UCSD-AML1 (cell line): ENCODE results near the gene EXOG.
"Not testable (repeated sequence)": the region's sequence is repeated elsewhere in the genome, so short reads cannot be mapped to it uniquely, and the experiment has no call there.

ENCODE experiments used
- DNase-seq: peaks from one replicate; lab custom pipeline; 2025; ENCODE audit not compliant: unreplicated experiment; lab: John Stamatoyannopoulos, UW

The EXOG gene

DNA sequence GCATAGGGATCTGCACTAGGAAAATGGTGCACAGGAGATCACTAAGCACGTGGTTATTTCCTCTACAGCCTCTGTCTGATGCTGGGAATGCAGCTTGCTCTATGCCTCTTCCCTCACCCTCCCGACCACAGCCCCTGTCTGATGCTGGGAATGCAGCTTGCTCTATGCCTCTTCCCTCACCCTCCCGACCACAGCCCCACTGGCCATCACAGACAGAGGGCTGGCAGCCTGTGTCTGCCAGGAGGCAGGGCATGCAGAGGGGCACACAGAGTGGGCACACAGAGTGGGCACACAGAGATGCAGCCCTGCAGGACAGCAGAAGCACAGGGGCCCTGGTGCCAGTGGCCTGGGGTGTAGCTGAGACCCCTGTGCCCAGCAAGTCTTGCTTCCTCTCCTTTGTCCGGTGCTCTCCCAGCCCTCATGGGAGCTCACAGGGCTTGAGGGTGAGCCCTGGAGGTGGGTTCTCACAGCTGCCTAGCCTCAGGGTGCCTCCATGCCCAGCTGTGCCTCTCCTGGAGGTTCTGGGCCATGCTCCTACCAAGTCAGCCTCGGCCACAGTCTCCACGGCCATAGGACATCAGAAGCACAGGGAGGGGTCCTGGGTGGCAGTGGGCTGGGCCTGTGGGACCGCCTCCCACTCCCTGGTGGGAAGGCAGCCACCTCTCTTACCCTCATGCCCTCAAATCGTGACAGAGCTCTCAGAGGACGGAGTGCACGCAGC lies 65.8 kb downstream of the EXOG start:
- no peak for DNase-seq

DNA sequence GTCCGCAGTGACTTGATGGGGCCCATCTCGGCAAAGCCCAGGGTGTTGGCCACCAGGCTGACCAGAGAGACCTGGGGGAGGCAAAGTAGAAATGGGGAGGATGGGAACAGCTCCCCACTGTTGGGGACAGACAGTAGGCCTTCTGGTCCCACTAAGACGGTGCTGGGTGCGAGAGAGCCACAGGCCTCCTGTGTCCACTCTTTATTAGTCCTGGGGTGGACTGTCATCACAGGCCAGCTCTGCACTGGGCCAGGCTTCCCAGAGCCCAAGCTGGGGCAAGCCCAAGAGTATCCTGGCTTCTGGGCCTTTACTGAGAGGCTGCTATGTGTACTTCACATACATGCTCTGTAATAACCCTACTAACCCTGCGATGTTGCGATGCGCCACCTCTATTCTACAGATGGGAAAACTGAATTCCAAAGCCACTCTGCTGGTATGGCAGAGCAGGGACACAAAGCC lies 66.4 kb downstream of the EXOG start:
- DNase-seq: no peak

DNA sequence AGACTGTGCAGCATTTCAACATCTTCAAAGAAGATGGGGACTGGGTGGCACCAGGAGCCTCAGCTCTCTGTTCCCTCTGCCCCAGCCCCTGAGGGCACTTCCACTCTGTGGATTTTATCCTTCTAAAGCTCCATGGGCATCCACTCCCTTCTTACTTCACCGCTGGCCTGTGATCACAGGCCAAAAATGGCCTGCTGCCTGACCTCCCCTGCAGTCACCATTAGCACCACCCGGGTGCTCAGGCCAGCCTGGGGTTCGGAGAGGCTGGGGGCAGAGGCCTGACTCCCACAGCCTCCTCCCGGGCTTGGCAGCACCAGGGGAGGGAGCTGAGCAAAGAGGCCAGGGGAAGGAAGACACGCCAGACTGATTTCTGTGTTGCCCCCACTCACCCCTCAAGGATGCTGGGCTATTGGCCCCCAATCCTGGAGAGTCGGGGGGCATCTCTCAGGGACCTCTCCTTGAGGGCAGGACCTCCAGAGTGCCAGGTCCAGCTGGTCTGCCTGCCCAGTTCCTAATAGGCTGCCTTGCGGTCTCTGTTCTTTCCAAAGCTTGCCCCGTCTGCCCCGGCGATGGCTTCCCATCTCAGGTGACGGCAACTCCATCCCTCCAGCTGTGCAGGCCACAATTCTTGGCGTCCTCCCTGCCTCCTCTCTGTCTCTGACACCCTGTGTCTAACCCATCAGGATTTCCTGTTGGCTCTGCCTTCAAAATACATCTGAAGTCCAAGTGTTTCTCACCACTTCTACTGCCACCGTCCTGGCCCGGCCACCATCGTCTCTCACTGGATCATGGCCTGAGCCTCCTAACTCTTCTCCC lies 67.1 kb downstream of the EXOG start:
- DNase-seq: no peak

DNA sequence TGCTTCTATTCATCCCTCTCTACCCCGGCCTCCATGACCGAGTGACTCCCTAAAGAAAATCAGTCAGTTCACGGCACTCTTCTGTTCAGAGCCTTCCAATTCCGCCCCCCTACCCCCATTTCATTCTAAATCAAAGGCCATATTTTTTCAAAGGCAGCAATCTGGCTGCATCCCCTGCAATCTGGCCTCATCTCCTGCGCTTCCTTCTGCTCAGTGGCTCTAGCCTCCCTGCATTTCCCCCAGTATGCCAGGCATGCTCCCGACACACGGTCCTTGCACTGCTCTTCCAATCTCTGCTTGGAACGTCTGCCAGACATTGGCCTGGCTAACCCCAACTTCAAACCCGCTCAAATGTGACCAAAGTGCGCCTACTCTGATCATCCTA lies 67.7 kb downstream of the EXOG start:
- no peak for DNase-seq

DNA sequence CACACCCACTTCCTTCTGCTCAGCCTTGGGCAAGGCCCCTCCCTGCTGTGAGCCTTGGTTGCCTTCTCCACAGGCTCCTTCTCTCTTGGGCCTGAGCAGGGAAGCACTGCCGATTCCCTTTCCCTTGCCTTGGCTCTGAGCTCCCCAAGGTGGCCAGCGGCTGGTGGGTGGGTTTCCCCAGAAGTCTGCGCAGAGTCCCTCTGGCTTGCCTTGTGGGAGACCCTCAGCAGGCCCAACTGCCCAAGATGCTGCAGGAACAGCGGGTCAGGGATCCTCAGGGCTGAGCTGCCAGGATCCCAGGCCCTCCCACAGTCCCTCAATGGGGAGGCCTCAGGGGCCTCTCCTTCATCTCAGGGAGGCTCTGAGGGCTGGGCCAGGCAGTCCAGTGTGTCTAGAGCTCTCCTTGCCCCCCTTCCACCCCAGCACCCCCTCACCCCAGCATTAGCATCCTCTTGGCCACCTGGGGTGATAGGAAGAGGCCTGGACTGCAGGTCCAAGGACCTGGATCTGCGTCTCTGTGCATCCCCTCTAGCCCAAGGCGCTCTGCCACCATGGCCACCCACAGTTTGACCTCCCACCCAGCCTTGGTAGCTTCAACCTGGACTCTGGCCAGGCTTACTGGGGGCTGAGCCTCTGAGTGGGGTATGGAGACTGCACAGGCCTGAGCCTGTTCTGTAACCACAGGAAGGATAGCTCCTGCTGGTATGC lies 68.6 kb downstream of the EXOG start:
- no peak for DNase-seq

DNA sequence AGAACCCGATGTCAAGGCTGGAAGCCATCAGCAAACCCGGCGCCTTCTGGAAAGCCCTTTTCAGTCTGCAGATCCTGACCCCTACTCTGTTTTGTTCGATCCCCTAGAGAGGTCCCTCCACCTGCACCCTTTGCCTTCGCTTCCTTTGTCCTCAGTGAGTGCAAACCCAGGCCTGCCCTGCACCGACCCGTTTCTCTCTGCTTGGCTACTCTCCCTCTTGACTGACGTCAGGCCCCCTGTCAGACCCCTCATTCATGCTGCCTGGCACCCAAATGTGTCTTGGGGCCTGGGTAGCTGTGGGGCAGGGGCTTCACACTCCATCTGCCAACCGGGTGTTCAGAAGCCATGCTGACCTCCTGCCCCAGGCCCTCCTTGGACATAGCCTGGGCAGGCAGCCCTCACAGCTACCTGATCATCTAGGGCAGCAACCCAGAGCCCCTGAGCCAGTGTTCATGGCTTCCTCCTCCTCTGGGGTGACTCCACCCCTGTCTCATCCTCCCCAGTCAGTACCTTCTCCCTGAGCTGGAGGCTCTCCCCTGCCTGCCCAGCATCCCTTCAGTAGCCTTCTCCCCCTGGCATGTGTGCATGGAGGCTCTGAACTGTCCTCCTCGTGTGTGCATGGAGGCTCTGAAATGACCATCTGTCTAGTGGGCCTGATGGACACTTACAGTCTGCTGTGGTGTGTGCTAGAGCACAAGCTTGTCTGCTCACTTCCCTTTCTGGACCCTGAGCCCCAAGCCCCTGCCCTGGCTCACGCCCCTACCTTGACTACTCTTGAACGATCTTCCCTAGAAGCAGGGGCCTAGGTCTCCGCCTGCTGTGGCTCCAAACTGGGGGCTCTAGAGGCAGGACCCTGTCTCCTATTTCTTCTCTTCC lies 69.4 kb downstream of the EXOG start:
- no peak for DNase-seq

DNA sequence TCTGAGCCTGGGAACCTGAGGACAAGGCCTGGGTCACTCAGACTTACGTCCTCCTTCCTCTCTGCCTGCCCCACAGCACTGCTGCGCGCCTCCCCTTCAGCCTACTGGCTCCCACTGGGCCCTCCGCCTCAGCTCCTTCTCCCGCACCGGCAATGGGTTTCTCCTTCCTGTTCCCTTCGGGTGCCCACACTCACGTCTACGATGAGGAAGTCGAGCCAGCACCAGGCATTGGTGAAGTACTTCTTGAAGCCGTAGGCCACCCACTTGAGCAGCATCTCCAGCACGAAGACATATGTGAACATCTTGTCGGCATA lies 70.0 kb downstream of the EXOG start:
- DNase-seq: no peak

DNA sequence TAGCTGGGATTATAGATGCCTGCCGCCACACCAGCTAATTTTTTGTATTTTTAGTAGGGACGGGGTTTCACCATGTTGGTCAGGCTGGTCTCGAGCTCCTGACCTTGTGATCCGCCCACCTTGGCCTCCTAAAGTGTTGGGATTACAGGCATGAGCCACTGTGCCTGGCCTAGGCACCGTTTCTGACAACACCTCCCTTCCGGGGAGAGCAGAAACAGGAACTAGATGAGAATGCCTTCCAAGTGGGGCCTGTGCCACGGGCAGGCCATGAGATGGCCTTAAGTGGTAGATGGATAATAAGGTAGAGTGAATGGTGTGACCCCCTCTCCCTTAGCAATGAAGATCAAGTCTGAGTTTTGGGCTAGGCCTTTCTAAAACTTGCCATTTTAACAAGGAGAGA lies 70.7 kb downstream of the EXOG start:
- DNase-seq: not testable (repeated sequence)

DNA sequence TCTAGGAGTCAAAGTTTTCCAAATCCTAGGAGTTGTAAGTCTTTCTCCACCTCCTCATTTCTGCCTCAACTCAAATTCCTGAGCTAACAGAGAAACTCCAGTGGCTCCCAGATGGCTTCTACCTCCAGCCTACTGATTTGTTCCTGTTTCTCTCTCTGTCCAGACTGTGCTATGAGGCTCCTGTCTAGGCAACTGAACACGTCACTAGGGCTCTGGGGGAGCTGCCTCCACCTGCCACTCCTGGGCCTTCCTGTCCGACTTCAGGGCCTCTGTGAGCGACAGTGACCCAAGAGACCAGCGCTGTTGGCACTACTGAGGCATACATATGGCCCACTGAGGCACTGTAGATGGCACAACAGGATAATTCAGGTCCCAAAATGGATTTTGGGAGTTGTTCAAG lies 71.4 kb downstream of the EXOG start:
- DNase-seq: no peak

DNA sequence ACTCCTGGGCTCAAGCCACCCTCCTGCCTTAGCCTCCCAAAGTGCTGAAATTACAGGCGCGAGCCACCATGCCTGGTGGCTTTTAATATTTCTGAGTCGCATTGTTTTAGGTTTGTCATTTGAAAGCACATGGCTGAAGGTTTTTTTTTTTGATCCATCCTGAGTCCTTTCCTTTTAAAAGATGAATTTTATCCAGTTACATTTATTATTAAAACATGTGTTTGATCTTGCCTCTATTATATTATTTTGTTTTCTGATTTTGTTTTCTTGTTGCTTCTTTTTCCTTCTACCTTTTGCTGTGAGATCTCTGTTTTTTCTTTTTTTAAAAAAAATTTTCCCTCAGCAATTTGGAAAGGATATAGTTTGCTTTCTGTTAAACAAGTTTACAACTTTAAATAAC lies 77.0 kb downstream of the EXOG start:
- no peak for DNase-seq

DNA sequence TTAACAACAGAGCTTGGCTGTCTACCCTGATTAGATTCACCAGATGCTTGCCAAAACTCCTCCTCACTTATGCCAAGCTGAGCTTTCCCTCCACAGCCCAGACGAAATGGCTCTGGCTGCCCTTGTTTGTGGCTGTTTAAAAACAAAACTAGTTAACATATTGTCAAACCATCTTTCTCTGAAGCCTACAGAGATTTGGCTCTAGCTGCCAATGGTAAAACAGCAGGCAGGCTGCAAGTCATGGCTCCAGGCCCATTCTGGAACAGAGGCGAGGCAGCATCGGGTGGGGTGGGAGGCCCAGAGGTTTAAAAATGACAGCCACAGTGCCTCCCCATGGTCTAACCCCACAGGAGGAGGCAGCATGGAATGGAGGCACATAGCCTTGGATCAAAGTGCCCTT lies 77.4 kb downstream of the EXOG start:
- no peak for DNase-seq

DNA sequence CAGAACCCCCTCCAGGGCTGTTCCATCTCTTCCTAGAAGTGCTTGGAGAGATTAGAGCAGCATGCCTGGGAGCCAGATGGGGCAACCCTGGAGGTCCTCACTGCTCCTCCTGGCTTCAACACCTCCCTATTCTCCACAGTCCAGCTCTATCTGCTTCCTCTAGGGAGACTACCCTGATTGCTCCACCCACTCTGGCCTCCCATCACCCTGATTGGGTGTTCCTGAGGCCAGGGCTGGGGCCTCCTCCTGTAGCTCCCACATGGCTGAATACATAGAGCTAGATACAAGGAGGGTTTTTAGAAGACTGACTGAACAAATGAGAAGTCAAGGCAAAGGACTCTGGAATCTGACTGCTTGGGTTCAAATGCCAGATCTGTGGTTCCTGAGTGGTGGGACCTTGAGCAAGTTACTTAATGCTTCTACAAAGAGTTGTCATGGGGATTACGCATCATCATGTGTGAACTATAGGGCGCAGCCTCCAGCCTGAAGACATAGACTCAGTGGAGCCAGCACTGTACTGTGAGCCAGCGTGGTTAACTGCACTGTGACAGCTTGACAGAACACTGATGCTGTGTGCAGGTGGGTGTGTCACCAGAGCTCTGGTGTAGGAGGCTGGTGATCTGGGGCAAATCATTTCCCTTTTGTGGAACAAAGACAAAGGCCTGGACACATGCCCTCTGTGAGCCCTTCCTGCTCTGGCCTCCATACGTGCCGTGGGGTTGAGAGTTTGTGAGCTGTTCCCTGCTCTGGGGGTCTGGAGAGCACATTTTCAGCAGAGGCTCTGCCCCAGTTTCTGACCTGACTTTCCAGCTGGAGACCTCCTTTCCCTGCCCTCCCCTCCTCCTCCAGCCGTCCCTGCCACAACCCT lies 78.5 kb downstream of the EXOG start:
- DNase-seq: no peak

DNA sequence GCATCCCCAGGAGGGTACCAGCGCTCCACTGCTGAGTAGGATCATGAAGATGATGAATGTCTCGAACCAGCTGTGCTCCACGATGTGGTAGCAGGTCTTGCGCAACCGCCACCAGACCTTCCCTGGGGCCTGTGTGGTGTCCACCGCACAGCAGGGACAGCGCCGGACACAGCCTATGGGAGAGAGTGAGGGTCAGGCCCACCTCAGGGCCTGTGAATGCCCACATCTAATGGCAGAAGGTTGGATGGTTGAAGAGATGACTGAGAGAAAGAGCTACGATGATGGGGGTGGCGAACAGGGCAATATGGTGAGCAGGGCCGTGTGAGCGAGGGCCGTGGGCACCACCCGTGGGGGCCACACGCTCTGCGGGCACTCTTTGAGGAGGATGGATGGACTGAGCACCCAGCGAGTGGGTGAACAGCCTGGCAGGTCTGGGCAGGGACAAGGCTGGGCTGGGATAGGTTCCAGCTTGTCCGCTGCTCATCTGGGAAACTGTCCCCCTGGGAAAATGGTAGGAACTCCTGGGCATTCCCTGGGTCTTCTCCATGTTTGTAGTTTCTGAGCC lies 79.2 kb downstream of the EXOG start:
- DNase-seq: no peak
